ENCODE data around the gene ZCCHC4. TPM values are rescaled to one million over a fixed set of nuclear protein-coding genes. Genes with fewer than 3 reads are reported as not detected.

The ZCCHC4 gene
- total and polyA plus RNA-seq, 2 of the 4 experiments (the other 2 are of a cell fraction): 7.9 to 8.1 TPM

DNA sequence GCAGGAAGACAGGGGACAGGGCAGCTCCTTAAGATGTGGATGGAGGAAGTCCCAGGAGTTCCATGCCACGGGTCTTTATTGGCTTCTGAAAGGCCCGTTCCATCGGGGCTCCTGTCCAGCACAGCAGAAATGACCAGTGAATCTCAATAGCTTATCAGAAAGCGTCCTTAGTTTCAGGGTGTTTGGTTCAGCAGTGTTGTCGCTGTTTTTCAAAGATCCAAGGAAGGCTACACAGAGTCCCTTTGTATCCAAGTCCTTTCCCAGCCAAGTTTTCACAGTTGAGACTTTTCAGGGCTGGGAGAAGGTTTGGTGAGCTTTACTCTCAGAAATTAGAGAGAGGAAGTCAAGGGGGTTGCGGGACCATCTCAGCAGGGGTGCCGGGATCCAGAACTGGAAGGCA lies 5.0 kb upstream of the ZCCHC4 start:
- no peak for TF ChIP-seq RAD21 (IDR thresholded peaks at IDR 0.05; ENCODE audit: low read length)
- TF ChIP-seq, protein P1, sequence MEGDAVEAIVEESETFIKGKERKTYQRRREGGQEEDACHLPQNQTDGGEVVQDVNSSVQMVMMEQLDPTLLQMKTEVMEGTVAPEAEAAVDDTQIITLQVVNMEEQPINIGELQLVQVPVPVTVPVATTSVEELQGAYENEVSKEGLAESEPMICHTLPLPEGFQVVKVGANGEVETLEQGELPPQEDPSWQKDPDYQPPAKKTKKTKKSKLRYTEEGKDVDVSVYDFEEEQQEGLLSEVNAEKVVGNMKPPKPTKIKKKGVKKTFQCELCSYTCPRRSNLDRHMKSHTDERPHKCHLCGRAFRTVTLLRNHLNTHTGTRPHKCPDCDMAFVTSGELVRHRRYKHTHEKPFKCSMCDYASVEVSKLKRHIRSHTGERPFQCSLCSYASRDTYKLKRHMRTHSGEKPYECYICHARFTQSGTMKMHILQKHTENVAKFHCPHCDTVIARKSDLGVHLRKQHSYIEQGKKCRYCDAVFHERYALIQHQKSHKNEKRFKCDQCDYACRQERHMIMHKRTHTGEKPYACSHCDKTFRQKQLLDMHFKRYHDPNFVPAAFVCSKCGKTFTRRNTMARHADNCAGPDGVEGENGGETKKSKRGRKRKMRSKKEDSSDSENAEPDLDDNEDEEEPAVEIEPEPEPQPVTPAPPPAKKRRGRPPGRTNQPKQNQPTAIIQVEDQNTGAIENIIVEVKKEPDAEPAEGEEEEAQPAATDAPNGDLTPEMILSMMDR (conservative IDR thresholded peaks at IDR 0.05; ENCODE audit: low read depth, low read length): no peak
- TF ChIP-seq RFX5 (IDR thresholded peaks at IDR 0.05; ENCODE audit: low read depth, low read length): no peak
- TF ChIP-seq, protein P2, sequence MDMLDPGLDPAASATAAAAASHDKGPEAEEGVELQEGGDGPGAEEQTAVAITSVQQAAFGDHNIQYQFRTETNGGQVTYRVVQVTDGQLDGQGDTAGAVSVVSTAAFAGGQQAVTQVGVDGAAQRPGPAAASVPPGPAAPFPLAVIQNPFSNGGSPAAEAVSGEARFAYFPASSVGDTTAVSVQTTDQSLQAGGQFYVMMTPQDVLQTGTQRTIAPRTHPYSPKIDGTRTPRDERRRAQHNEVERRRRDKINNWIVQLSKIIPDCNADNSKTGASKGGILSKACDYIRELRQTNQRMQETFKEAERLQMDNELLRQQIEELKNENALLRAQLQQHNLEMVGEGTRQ (IDR thresholded peaks at IDR 0.05; ENCODE audit: low read depth, low read length): no peak
- no peak for TF ChIP-seq FOS (IDR thresholded peaks at IDR 0.05; ENCODE audit: low read depth, low read length)
- TF ChIP-seq SMC3 (IDR thresholded peaks at IDR 0.05; ENCODE audit: low read depth, low read length): no peak
- TF ChIP-seq, protein P3, sequence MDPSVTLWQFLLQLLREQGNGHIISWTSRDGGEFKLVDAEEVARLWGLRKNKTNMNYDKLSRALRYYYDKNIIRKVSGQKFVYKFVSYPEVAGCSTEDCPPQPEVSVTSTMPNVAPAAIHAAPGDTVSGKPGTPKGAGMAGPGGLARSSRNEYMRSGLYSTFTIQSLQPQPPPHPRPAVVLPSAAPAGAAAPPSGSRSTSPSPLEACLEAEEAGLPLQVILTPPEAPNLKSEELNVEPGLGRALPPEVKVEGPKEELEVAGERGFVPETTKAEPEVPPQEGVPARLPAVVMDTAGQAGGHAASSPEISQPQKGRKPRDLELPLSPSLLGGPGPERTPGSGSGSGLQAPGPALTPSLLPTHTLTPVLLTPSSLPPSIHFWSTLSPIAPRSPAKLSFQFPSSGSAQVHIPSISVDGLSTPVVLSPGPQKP (IDR thresholded peaks at IDR 0.05; ENCODE audit: borderline replicate concordance, low read depth, low read length): no peak
- TF ChIP-seq POLR2A (IDR thresholded peaks at IDR 0.05; ENCODE audit: low read depth, low read length): no peak
- TF ChIP-seq CHD1 (IDR thresholded peaks at IDR 0.05; ENCODE audit: low read depth, low read length): no peak
- no peak for TF ChIP-seq MXI1 (IDR thresholded peaks at IDR 0.05; ENCODE audit: borderline replicate concordance, low read depth, low read length)
- TF ChIP-seq RCOR1 (IDR thresholded peaks at IDR 0.05; ENCODE audit: insufficient replicate concordance, low read length): no peak
- TF ChIP-seq CEBPB (IDR thresholded peaks at IDR 0.05; ENCODE audit: low read depth, low read length): no peak
- TF ChIP-seq MAZ (IDR thresholded peaks at IDR 0.05; ENCODE audit: borderline replicate concordance, low read depth, low read length): no peak
- TF ChIP-seq MAFK (IDR thresholded peaks at IDR 0.05; ENCODE audit: low read depth, low read length): no peak
- no peak overlapping the region; the same call in 1 of the 2 replicates for H3K14ac ChIP-seq (replicated peaks; ENCODE audit: low read depth, low read length)
- H3K18ac ChIP-seq (ENCODE audit: low read depth, low read length): no peak overlapping the region
- H4K8ac ChIP-seq (ENCODE audit: low read depth in 2 of 2, low read length in 2 of 2): no peak overlapping the region
- H3K9me1 ChIP-seq (ENCODE audit: insufficient read depth, low read length): no peaks in the 10 kb centered on the region
- H3K4me2 ChIP-seq (ENCODE audit: low read depth, low read length): no peak overlapping the region
- no TSS peak for BruUV-seq (replicated peaks)
- intact Hi-C loops (cut with micrococcal nuclease): no loop called here
- H3K56ac ChIP-seq (ENCODE audit: extremely low read depth, insufficient read depth, low read length): no peak overlapping the region
- H2AFZ ChIP-seq (replicated peaks; ENCODE audit: low read length, poor library complexity): peak overlapping the region; percentile 69
- no peak overlapping the region for H3K27ac ChIP-seq (ENCODE audit: insufficient read depth, low read length)
- ATAC-seq (ENCODE audit: low read depth) (no peak), DNase-seq (no peak)
- H2BK20ac ChIP-seq (ENCODE audit: low read depth, low read length): peak overlapping the region; percentile 21; the same call in 1 of the 2 replicates
- no peak overlapping the region for H3K4me3 ChIP-seq (ENCODE audit: insufficient read depth, low read depth, low read length)
- no peaks in the 10 kb centered on the region for H3K79me1 ChIP-seq (ENCODE audit: low read depth in 1 of 2, low read length in 2 of 2)
- no peaks in the 10 kb centered on the region for H3K36me3 ChIP-seq (ENCODE audit: control insufficient read depth, insufficient read depth, low read length)
- ChIA-PET CTCF (no interaction called here), POLR2A (ENCODE audit: unreplicated experiment) (no interaction called here)
- H2BK120ac ChIP-seq (ENCODE audit: low read depth, low read length): no peak overlapping the region
- peaks cover 6% of the 10 kb centered on the region; the same call in 1 of the 2 replicates for H3K4me1 ChIP-seq (ENCODE audit: control insufficient read depth, insufficient read depth, low read length)
- no peak overlapping the region for H4K5ac ChIP-seq (ENCODE audit: low read depth, low read length)
- dilution Hi-C loops (cut with HindIII; ENCODE audit: low sequenced_read_pairs, unreplicated experiment): no loop called here
- H3K23ac ChIP-seq (ENCODE audit: low read depth, low read length): no peak overlapping the region
- no peak overlapping the region for H2AK5ac ChIP-seq (ENCODE audit: low read depth, low read length)
- WGBS, 2 experiments (ENCODE audit: extremely low coverage in 2 of 2, insufficient read length in 1 of 2): 73% methylated on average over 4 of the region's 7 CpGs; no CpG with 5 or more reads in 1 of the 2 experiments
- no peak overlapping the region for H4K91ac ChIP-seq (ENCODE audit: insufficient read depth, low read depth, low read length)
- H2BK5ac ChIP-seq (ENCODE audit: low read depth, low read length, poor library complexity, severe bottlenecking): no peak overlapping the region
- no peaks in the 10 kb centered on the region for H3K27me3 ChIP-seq (ENCODE audit: control insufficient read depth, insufficient read depth, low read length)
- in situ Hi-C loops (cut with MboI; ENCODE audit: low sequenced_read_pairs): no loop called here
- H2BK15ac ChIP-seq (ENCODE audit: low read depth, low read length): no peak overlapping the region
- no peaks in the 10 kb centered on the region for H3K9me3 ChIP-seq (ENCODE audit: control insufficient read depth, insufficient read depth, low read length)
- H3K9ac ChIP-seq (ENCODE audit: low read depth, low read length): no peak overlapping the region
- peak overlapping the region; percentile 50 for H2AK9ac ChIP-seq (replicated peaks; ENCODE audit: low read depth, low read length, poor library complexity)
- H4K20me1 ChIP-seq (ENCODE audit: insufficient read depth, low read length): no peaks in the 10 kb centered on the region
- no peak overlapping the region for H3K4ac ChIP-seq (ENCODE audit: low read depth, low read length)

All from IMR-90 (cell line).